Lower lobe of right lung (tissue), 2 donors: Measurements from ENCODE around the gene ITGAE. TPM values are rescaled to one million over a fixed set of nuclear protein-coding genes. Genes with fewer than 3 reads are reported as not detected.

Experiments
- ATAC-seq, 2 donors: fragments of 200-7000 bp; cut with Tn5 transposase; one replicate each; pipeline ENCODE4 v1.9.1; 2020 to 2022; ENCODE audit warnings: mild to moderate bottlenecking in 2 of 2, moderate library complexity in 2 of 2
- DNase-seq: peaks from one replicate; pipeline ENCODE4 v3.0.0-alpha.2; 2020
- H3K27ac ChIP-seq: fragments of 200-600 bp; one replicate; pipeline ENCODE4 v1.8.0; 2022
- H3K27me3 ChIP-seq: fragments of 200-600 bp; one replicate; pipeline ENCODE4 v1.8.0; 2022; ENCODE audit warnings: low read depth
- H3K36me3 ChIP-seq: fragments of 200-600 bp; one replicate; pipeline ENCODE4 v1.8.0; 2022; ENCODE audit warnings: mild to moderate bottlenecking
- H3K4me1 ChIP-seq: fragments of 200-600 bp; one replicate; pipeline ENCODE4 v1.8.0; 2022
- H3K4me3 ChIP-seq: fragments of 200-600 bp; one replicate; pipeline ENCODE4 v1.8.0; 2022; ENCODE audit warnings: mild to moderate bottlenecking
- H3K9me3 ChIP-seq: fragments of 200-600 bp; one replicate; pipeline ENCODE4 v1.8.0; 2022
- intact Hi-C: fragments of 100-400 bp; cut with DNase I; formaldehyde crosslinking; loops from one replicate; pipeline ENCODE4 v1.11.0; 2022
- total RNA-seq: library from RNA; stranded (reverse); fragmentation: NEBNext Ultra II Directional; extraction: Animal tissue kit (Norgen Biotek cat#: 25700); gene quantifications from one replicate; pipeline ENCODE4 v1.2.1, GENCODE V29; 2021
- TF ChIP-seq, protein P1 (sequence below): fragments of 200-600 bp; IDR thresholded peaks from one replicate; pipeline ENCODE4 v1.8.0; 2022; ENCODE audit warnings: antibody characterized with exemption, mild to moderate bottlenecking
- donor health status: DM: no; HTN: yes; CAD: no; lungs with severe emphysema.

ITGAE gene
- total RNA-seq, 1 donor from 2014 or later, result 35.4 TPM

DNA sequence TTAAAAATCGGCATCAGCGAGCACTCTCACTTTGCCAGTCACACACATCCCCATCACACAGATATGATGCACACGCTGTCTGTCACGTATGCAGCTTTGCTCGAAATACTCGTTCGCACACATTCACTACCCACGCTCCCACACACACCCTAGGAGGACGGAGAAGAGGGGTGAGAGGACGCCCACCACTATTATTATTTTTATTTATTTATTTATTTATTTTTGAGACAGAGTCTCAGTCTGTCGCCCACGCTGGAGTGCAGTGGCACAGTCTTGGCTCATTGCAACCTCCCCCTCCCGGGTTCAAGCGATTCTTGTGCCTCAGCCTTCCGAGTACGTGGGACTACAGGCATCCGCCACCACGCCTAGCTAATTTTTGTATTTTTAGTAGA is 46.9 kb downstream of the ITGAE start:
- Histone ChIP-seq H3K27me3 (no peaks in the 10 kb centered on the region), H3K4me1 (no peaks in the 10 kb centered on the region), H3K9me3 (no peaks in the 10 kb centered on the region), H3K27ac (no peak overlapping the region), H3K4me3 (no peak overlapping the region), H3K36me3 (no peaks in the 10 kb centered on the region)
- TF ChIP-seq, protein P1, sequence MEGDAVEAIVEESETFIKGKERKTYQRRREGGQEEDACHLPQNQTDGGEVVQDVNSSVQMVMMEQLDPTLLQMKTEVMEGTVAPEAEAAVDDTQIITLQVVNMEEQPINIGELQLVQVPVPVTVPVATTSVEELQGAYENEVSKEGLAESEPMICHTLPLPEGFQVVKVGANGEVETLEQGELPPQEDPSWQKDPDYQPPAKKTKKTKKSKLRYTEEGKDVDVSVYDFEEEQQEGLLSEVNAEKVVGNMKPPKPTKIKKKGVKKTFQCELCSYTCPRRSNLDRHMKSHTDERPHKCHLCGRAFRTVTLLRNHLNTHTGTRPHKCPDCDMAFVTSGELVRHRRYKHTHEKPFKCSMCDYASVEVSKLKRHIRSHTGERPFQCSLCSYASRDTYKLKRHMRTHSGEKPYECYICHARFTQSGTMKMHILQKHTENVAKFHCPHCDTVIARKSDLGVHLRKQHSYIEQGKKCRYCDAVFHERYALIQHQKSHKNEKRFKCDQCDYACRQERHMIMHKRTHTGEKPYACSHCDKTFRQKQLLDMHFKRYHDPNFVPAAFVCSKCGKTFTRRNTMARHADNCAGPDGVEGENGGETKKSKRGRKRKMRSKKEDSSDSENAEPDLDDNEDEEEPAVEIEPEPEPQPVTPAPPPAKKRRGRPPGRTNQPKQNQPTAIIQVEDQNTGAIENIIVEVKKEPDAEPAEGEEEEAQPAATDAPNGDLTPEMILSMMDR, result no peak
- DNase-seq, result no peak
- intact Hi-C loops, result no loop called here
- no peak for ATAC-seq

DNA sequence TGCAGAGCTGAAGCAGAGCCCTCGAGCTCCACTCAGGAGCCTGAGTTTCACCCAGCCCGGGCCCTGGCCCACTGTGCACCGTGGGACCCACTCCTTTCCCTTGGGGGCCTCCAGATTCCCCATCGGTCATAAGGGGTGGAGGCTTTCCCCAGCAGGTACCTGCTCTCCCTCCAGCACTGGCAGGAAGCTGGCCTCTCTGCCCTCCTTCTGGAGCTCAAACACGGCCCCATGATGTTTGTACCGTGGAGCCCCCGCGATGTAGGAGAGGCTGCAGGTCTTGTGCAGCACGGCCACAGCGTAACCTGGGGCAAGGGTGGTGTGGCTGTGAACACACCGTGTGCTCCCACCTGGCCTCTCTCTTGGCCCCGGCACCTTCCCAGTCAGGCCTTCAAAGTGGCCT is 47.4 kb downstream of the ITGAE start:
- H3K4me3 ChIP-seq, result no peak overlapping the region
- H3K9me3 ChIP-seq, result no peaks in the 10 kb centered on the region
- no peak overlapping the region for H3K27ac ChIP-seq
- intact Hi-C loops, result no loop called here
- no peaks in the 10 kb centered on the region for H3K4me1 ChIP-seq
- DNase-seq (no peak), ATAC-seq (no peak)
- TF ChIP-seq, protein P1, result no peak
- no peaks in the 10 kb centered on the region for H3K27me3 ChIP-seq
- no peaks in the 10 kb centered on the region for H3K36me3 ChIP-seq

DNA sequence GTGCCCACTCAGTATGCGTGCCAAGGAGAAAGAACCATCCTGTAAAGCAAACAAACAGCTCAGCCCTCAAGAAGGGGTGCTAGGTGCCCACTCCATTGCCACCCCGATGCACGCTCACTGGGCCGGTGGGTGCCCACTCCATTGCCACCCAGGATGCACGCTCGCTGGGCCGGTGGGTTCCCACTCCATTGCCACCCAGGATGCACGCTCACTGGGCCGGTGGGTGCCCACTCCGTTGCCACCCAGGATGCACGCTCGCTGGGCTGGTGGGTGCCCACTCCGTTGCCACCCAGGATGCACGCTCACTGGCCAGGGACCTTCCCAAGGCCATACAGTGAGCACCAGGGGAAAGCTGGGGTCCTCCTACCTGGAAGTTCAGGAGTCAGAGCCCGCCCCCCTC is 49.2 kb downstream of the ITGAE start:
- ATAC-seq (no peak), DNase-seq (no peak)
- Histone ChIP-seq H3K27ac (no peak overlapping the region), H3K9me3 (no peaks in the 10 kb centered on the region), H3K4me3 (no peak overlapping the region), H3K36me3 (no peaks in the 10 kb centered on the region), H3K27me3 (no peaks in the 10 kb centered on the region), H3K4me1 (no peaks in the 10 kb centered on the region)
- TF ChIP-seq, protein P1, result no peak
- intact Hi-C loops, result no loop called here

DNA sequence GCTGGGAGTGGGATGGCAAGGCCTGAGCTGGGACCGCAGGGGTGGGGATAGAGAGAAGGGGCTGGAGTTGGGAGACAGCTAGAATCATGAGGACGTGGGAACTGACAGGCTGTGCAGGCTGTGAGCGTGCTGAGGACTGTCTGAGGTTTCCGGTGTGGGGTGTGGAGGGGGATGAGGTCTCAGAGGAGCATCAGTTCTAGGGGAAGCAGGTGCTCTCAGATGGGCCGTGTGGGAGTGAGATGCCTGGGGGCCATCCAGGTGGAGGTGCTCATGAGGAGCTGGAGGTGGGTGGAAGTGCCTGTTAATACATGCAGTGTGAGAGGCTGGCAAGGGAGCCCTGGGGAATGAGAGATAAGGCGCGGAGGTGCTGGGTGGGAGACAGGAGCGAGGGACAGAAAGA is 50.1 kb downstream of the ITGAE start:
- no peak overlapping the region for H3K27ac ChIP-seq
- H3K27me3 ChIP-seq, result no peaks in the 10 kb centered on the region
- DNase-seq (no peak), ATAC-seq (no peak)
- H3K9me3 ChIP-seq, result no peaks in the 10 kb centered on the region
- H3K4me3 ChIP-seq, result no peak overlapping the region
- H3K36me3 ChIP-seq, result no peaks in the 10 kb centered on the region
- TF ChIP-seq, protein P1, result no peak
- intact Hi-C loops, result no loop called here
- no peaks in the 10 kb centered on the region for H3K4me1 ChIP-seq

DNA sequence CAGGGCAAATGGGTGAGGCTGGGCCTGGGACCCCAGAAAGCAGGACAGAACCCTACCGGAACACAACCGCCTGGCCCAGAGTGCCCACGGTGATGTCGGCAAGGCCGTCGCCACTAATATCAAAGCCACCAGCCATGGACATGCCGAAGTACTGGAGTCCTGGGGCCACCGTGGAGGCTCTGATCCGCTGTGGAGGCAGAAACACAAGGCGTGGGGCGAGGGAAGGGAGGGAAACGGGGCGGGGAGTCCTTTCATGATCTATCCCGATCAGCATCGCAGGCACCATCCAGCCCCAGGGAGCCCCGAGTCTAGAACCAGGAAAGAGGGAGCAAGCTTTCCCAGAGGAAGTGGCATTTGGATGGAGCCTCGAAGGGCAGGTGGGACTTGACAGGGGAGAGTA is 50.7 kb downstream of the ITGAE start:
- Histone ChIP-seq H3K4me1 (no peaks in the 10 kb centered on the region), H3K36me3 (no peaks in the 10 kb centered on the region), H3K9me3 (no peaks in the 10 kb centered on the region), H3K27ac (no peak overlapping the region), H3K27me3 (no peaks in the 10 kb centered on the region), H3K4me3 (no peak overlapping the region)
- DNase-seq, result no peak
- ATAC-seq, result no peak
- TF ChIP-seq, protein P1, result no peak
- intact Hi-C loops, result no loop called here

DNA sequence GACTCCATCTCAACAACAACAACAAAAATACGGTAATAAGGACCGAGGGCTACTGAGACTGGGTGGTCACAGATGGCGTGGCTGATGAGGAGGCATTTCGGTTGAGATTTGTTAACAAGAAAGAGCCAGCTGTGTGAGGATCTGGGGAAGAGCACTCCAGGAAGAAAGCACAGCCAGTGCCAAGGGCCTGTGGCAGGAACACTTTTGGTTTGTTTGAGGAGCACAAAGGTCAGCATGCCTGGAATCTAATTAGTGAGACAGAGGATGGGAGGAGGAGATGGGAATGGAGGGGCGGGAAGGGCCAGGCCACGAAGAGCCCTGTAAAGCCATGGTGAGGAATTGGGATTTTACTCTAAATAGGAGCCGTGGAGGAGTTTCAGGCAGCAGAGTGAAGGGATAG is 52.4 kb downstream of the ITGAE start:
- DNase-seq (no peak), ATAC-seq (no peak)
- no peak overlapping the region for H3K4me3 ChIP-seq
- H3K27me3 ChIP-seq, result no peaks in the 10 kb centered on the region
- TF ChIP-seq, protein P1, result no peak
- no peaks in the 10 kb centered on the region for H3K9me3 ChIP-seq
- no peak overlapping the region for H3K27ac ChIP-seq
- H3K4me1 ChIP-seq, result no peaks in the 10 kb centered on the region
- H3K36me3 ChIP-seq, result no peaks in the 10 kb centered on the region
- intact Hi-C loops, result no loop called here
